Posterior vena cava (tissue), 2 donors: ENCODE measurements around the gene CYBRD1. TPM values are rescaled to one million over a fixed set of nuclear protein-coding genes. Genes with fewer than 3 reads are reported as not detected.

Source experiments
- DNase-seq: peaks from one replicate; pipeline ENCODE4 v3.0.0-alpha.2; 2020; ENCODE audit warnings: low spot score
- intact Hi-C, 2 donors: fragments of 100-400 bp; cut with DNase I; formaldehyde crosslinking; loops; one replicate each; pipeline versions ENCODE4 v1.14.1 to v1.14.2; 2022 to 2023
- total RNA-seq, 2 donors: library from RNA; stranded (reverse); fragmentation: NEBNext Ultra II Directional; extraction: Animal tissue kit (Norgen Biotek cat#: 25700); gene quantifications; one replicate each; pipeline ENCODE4 v1.2.1, GENCODE V29; 2021
- donor health status: DM: yes; HTN: yes; CAD: no.
- donor health status: DM: yes; HTN: yes; CAD: no.

CYBRD1 gene
- total RNA-seq, 2 donors from 2014 or later = 212 to 296 TPM

- intact Hi-C loops = no loop called here
Measured at GRCh38 chr2:171547256-171547655, 25.0 kb downstream of the CYBRD1 start.

DNA sequence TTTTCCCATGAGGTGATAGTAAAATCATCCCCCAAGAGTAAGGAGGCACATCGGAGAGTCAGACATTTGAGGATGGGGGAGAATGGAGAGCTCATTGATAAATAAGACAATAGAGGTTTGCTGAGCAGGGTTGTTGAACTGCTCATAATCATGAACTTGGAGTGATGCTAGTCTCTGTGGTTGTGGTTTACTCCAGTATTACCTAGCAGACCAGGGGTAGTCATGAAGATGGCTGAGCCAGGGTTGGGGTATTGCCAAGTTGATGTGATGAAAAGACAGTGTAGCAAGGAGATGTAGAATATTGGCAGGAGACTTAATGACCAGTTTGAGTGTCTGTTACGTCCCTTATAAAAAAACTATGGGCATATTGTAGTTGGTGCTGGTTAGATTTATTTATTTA is 25.4 kb downstream of the CYBRD1 start:
- intact Hi-C loops = no loop called here
- no peak for DNase-seq

More at GRCh38 chr2:171547256-171547655, 25.0 kb downstream of the CYBRD1 start:
- no peak for DNase-seq

GRCh38 chr2:171550613-171551012 is 28.3 kb downstream of the CYBRD1 start:
- intact Hi-C loops = no loop called here

DNA sequence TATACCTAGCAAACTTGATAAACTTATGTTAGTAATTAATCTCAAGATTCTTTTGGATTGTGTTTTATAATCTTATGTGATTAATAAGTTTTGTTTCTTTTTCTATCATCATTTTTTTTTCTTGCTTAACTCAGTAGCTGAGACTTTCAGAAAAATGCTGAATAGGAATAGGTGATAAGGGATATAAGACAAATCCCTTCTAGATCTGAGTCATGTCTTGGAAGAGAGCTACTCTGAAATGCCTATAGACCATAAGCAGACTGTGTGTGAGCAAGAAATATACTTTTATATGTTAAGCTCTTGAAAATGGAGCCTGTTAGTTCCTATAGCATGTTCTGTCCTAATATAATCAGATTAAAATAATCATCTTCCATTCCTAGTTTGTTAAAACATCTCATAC is 29.6 kb downstream of the CYBRD1 start:
- DNase-seq = no peak
- intact Hi-C loops = no loop called here

More at GRCh38 chr2:171550613-171551012, 28.3 kb downstream of the CYBRD1 start:
- DNase-seq = no peak

- intact Hi-C loops = no loop called here
- no peak for DNase-seq
Measured at GRCh38 chr2:171553236-171553635, 31.0 kb downstream of the CYBRD1 start.

- intact Hi-C loops = no loop called here
- no peak for DNase-seq
Measured at GRCh38 chr2:171553858-171554257, 31.6 kb downstream of the CYBRD1 start.

DNA sequence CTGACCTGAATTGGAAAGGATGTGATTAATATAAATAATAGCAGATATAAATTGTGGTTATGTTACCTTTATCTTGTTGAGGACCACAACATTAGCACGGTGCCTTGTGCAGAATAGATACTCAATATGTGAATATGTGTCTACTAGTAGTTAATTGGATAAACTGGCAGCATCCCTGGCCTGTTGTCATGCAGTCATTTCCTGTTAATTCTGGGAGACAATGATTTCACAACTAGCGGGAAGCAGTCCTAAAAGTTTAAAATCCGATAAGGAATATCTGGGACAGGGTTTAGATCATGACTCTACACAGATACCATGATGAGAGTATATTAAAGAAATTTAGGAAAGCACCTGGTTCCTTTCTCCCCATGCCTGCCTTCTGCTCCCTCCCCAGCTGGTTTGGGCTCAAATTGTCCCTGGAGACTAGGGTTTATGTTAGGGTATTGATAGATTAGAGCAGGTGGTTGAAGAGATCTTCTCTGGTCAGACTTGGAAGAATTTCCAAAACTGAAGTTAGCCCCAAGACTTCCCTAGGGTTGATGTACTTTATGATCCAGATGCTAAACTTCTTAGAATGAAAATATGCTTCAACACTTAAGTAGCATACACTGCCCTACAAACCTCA is 32.8 kb downstream of the CYBRD1 start:
- intact Hi-C loops = no loop called here
- DNase-seq = no peak

DNA sequence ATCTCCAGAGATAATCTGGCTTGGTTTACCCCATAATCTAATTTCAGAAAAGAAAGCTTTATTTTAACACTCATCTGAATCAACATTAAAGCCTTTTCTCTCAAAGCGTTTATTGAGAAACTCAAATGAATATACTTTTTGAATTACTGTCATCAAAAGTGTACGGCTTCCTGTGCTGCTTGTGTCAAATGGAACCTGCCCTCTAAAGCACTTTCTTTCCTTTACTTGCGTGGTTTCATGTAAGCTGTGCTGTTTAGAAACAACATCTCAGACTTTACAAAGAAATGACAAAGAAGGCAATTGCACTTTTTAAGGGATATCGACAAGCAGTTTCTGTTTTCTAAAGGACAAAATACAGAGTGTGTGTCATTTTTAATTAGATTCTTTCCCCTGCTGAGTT is 35.1 kb downstream of the CYBRD1 start:
- intact Hi-C loops = no loop called here
- DNase-seq = no peak

GRCh38 chr2:171563301-171563700 is 41.0 kb downstream of the CYBRD1 start:
- intact Hi-C loops = no loop called here
- no peak for DNase-seq

GRCh38 chr2:171564463-171564862 is 42.2 kb downstream of the CYBRD1 start:
- intact Hi-C loops = no loop called here

DNA sequence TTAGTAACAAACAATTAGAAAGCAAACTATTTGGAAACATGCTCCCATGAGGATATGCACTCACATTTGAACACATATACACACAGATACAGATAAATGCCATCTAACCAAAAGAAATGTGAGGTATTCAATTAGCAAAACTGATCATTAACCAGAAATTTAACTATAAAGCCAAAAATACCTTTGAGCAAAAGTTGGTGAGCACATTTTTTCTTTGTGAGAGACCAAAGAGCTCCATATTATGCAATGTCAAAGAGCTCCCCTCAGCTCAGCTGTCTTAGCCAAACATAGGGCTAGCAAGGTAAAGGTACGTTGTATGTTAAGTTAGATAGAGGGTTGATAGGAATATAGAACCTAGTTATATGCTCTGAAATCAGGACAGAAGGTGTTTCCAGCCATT is 43.8 kb downstream of the CYBRD1 start:
- intact Hi-C loops = no loop called here

More at GRCh38 chr2:171564463-171564862, 42.2 kb downstream of the CYBRD1 start:
- no peak for DNase-seq

DNA sequence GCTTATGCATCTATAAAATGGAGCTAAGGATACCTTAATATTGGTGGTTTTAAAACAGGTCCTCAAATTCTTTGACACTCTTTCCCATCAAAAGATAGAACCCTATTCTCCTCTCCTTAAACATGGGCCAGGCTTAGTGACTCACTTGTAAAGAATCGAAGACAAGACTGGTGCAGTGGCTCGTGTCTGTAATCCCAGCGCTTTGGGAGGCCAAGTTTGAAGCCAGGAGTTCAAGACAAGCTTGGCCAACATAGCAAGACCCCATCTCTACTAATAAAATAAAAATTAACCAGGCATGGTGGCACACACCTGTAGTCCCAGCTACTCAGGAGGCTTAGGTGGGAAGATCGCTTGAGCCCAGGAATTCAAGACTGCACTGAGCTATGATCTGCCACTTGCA is 44.5 kb downstream of the CYBRD1 start:
- DNase-seq = no peak
- intact Hi-C loops = no loop called here

More for the DNA sequence above, 43.8 kb downstream of the CYBRD1 start:
- no peak for DNase-seq

DNA sequence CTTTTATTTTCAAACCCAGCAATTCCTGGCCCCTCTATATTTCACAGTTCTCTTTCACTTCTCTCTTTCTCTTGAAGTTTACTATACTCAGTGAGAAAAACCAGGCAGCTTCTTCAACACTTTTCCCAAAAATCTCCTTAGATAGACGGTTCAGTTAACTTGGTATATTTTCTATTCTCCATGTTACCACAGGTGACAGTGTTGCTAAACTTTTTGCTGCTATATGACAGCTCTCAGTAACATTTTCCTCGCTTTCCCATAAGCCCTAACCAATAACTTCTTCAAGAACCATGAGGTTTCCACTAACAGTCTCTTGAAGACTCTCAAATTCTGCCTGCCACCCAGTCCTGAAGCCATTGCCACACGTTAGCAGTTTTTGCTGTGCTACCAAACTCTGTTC is 45.8 kb downstream of the CYBRD1 start:
- DNase-seq = no peak
- intact Hi-C loops = no loop called here

- DNase-seq = no peak
- intact Hi-C loops = no loop called here
Measured at GRCh38 chr2:171571721-171572120, 49.4 kb downstream of the CYBRD1 start.

GRCh38 chr2:171574149-171574795 is 52.0 kb downstream of the CYBRD1 start:
- intact Hi-C loops = no loop called here

DNA sequence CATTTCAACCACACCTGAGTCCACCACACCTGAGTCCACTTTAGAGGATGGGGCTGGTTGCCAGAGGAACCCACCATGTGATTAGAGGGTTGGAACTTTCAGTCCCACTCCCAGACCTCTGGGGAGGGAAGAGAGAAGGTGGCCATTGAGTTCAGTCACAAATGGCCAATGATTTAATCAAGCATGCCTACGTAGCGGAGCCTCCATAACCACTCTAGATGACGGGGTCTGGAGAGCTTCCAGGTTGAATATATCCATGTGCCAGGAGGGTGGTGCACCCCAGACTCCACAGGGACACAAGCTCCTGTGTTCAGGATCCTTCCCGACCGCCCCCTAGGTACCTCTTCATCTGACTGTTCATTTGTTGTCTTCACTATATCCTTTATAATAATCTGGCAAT is 53.3 kb downstream of the CYBRD1 start:
- DNase-seq = no peak
- intact Hi-C loops = no loop called here

More at GRCh38 chr2:171574149-171574795, 52.0 kb downstream of the CYBRD1 start:
- DNase-seq = peak; percentile 95

DNA sequence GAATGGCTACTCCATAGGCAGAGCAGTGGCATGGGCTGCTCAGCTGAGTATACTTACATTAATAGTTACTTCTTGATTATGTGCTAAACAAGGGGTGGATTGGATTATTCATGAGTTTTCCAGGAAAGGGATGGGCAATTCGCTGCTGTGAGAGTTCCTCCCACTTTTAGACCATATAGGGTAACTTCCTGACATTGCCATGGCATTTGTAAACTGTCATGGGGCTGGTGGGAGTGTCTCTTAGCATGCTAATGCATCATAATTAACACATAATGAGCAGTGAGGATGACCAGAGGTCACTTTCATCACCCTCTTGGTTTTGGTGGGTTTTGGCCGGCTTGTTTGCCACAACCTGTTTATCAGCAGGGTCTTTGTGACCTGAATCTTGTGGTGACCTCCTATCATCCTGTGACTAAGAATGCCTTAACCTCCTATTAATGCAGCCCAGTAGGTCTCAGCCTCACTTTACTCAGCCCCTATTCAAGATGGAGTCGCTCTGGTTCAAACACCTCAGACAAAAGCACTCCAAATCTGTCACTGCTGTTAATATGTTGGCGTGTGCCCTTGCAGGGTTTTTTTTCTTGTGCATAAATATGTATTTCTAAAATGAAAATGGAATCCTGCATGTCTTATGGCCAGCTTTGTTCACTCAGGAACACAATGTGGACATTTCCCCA is 56.0 kb downstream of the CYBRD1 start:
- intact Hi-C loops = no loop called here
- DNase-seq = no peak

DNA sequence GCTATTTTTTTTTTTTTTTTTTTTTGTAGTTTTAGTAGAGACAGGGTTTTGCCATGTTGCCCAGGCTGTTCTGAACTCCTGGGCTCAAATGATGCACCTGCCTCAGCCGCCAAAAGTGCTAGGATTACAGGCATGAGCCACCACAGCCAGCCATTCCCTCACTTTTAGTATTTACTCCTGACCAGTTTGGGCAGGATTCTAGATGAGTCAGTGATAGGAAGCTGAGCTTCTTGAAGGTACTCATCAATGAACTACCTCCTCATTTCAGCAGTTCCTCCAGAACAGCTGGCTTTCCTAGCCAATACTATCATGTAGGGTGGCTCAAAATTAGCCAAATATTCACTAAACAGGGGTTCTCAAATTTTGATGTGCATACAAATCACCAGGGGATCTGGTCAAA is 57.2 kb downstream of the CYBRD1 start:
- no peak for DNase-seq
- intact Hi-C loops = no loop called here

- intact Hi-C loops = no loop called here
- DNase-seq = no peak
Measured at GRCh38 chr2:171583566-171583965, 61.3 kb downstream of the CYBRD1 start.

DNA sequence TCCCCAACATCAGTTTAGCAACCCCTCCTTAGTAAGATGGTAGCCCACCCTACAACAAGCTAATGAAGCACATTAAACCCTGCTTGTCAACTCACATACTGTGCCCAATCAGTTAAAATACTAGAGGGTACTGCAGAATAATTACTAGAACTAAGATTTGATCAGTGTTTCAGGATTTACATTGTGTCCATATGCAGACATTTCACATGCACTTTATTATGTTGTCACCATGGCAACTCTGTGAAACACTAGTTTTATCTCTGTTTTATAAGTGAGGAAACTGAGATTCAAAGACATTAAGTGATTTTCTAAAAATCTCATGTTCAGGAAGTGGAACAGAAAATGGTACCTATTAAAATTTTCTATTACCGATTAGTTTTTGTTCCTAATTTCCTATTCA is 61.7 kb downstream of the CYBRD1 start:
- intact Hi-C loops = no loop called here
- no peak for DNase-seq

- DNase-seq = no peak
- intact Hi-C loops = no loop called here
Measured at GRCh38 chr2:171587132-171587531, 64.9 kb downstream of the CYBRD1 start.
